Measurements from ENCODE around the gene ORC5. TPM values are rescaled to one million over a fixed set of nuclear protein-coding genes. Genes with fewer than 3 reads are reported as not detected.
"Not testable (repeated sequence)": the region's sequence is repeated elsewhere in the genome, so short reads cannot be mapped to it uniquely, and the experiment has no call there.

Gene ORC5
- total and polyA plus RNA-seq, 2 donors (not counting 1 experiment from before 2014, with no cell fraction given): 12.1 to 18.8 TPM

- DNase-seq (ENCODE audit: low read depth in 2 of 2): peak in 1 of 2 donors; percentile 24
- no peak overlapping the region for H3K4me3 ChIP-seq (replicated peaks in 1 of 4; ENCODE audit: control extremely low read depth in 1 of 4, insufficient read depth in 1 of 4, low read depth in 3 of 4, low read length in 4 of 4)
- H3K79me2 ChIP-seq (ENCODE audit: control insufficient read depth, insufficient read depth, low read length): no peaks in the 10 kb centered on the region
- no peaks in the 10 kb centered on the region for H3K27me3 ChIP-seq (ENCODE audit: control insufficient read depth, insufficient read depth, low read length)
- H2AFZ ChIP-seq (ENCODE audit: low read length): no peak overlapping the region
- no peaks in the 10 kb centered on the region for H3K4me1 ChIP-seq (ENCODE audit: control insufficient read depth, extremely low read depth, insufficient read depth, low read length)
- no peaks in the 10 kb centered on the region for H3K9me3 ChIP-seq (ENCODE audit: control insufficient read depth, insufficient read depth, low read depth, low read length)
- H3K27ac ChIP-seq (ENCODE audit: insufficient read depth, low read length): no peak overlapping the region
- no peak overlapping the region for H3K4me2 ChIP-seq (ENCODE audit: extremely low read depth, insufficient read depth, low read length)
- no peaks in the 10 kb centered on the region for H4K20me1 ChIP-seq (ENCODE audit: control insufficient read depth, extremely low read depth, insufficient read depth, low read length)
- no peak overlapping the region for H3K9ac ChIP-seq (ENCODE audit: insufficient read depth, low read length)
- no peak for TF ChIP-seq EZH2 (IDR thresholded peaks at IDR 0.05; ENCODE audit: low read length, missing control alignments)
- TF ChIP-seq, protein P1, sequence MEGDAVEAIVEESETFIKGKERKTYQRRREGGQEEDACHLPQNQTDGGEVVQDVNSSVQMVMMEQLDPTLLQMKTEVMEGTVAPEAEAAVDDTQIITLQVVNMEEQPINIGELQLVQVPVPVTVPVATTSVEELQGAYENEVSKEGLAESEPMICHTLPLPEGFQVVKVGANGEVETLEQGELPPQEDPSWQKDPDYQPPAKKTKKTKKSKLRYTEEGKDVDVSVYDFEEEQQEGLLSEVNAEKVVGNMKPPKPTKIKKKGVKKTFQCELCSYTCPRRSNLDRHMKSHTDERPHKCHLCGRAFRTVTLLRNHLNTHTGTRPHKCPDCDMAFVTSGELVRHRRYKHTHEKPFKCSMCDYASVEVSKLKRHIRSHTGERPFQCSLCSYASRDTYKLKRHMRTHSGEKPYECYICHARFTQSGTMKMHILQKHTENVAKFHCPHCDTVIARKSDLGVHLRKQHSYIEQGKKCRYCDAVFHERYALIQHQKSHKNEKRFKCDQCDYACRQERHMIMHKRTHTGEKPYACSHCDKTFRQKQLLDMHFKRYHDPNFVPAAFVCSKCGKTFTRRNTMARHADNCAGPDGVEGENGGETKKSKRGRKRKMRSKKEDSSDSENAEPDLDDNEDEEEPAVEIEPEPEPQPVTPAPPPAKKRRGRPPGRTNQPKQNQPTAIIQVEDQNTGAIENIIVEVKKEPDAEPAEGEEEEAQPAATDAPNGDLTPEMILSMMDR (conservative IDR thresholded peaks at IDR 0.05 in 1 of 2, IDR thresholded peaks at IDR 0.05 in 1 of 2; ENCODE audit: low read depth in 1 of 2, low read length in 2 of 2): no peak
- H3K36me3 ChIP-seq (ENCODE audit: control insufficient read depth, insufficient read depth, low read length): no peaks in the 10 kb centered on the region
Measured at GRCh38 chr7:104185346-104185745, 22.5 kb downstream of the ORC5 start.

DNA sequence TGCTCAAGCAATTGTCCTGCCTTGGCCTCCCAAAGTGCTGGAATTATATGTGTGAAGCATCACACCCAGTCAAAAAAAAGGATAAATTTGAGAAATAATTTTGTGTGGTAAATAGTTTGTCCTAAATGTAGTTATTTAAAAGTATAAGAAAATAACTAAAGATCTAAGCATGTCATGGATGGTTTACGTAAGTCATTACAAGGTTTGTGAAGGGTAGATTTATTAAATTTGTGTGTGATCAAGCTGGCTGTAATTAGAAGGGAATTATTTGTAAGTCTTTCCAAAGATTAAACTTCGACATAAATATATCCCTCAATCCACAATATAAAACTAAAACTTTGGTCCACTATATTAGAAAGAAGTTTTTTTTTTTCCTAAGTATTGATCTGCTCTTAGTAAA lies 28.6 kb downstream of the ORC5 start:
- Histone ChIP-seq H3K9ac (ENCODE audit: insufficient read depth, low read length) (no peak overlapping the region), H2AFZ (ENCODE audit: low read length) (no peak overlapping the region), H3K9me3 (ENCODE audit: control insufficient read depth, insufficient read depth, low read depth, low read length) (no peaks in the 10 kb centered on the region), H3K79me2 (ENCODE audit: control insufficient read depth, insufficient read depth, low read length) (no peaks in the 10 kb centered on the region), H3K4me2 (ENCODE audit: extremely low read depth, insufficient read depth, low read length) (no peak overlapping the region), H3K27ac (ENCODE audit: insufficient read depth, low read length) (no peak overlapping the region), H4K20me1 (ENCODE audit: control insufficient read depth, extremely low read depth, insufficient read depth, low read length) (no peaks in the 10 kb centered on the region), H3K36me3 (ENCODE audit: control insufficient read depth, insufficient read depth, low read length) (no peaks in the 10 kb centered on the region), H3K4me1 (ENCODE audit: control insufficient read depth, extremely low read depth, insufficient read depth, low read length) (no peaks in the 10 kb centered on the region), H3K27me3 (ENCODE audit: control insufficient read depth, insufficient read depth, low read length) (no peaks in the 10 kb centered on the region), H3K4me3 (replicated peaks in 1 of 4; ENCODE audit: control extremely low read depth in 1 of 4, insufficient read depth in 1 of 4, low read depth in 3 of 4, low read length in 4 of 4) (no peak overlapping the region)
- TF ChIP-seq, protein P1 (conservative IDR thresholded peaks at IDR 0.05 in 1 of 2, IDR thresholded peaks at IDR 0.05 in 1 of 2; ENCODE audit: low read depth in 1 of 2, low read length in 2 of 2): no peak
- DNase-seq (ENCODE audit: low read depth in 2 of 2): peak in 1 of 2 donors; percentile 2

DNA sequence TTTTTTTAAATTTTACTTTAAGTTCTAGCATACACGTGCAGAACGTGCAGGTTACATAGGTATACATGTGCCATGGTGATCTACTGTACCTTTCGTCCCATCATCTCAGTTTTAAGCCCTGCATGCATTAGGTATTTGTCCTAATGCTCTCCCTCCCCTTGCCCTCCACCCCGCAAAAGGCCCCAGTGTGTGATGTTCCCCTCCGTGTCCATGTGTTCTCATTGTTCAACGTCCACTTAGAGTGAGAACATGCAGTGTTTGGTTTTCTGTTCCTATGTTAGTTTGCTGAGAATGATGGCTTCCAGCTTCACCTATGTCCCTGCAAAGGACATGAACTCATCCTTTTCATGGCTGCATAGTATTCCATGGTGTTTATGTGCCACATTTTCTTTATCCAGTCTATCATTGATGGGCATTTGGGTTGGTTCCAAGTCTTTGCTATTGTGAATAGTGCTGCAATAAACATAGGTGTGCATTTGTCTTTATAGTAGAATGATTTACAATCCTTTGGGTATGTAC lies 30.2 kb downstream of the ORC5 start:
- H2AFZ ChIP-seq (ENCODE audit: low read length); H3K27me3 ChIP-seq (ENCODE audit: control insufficient read depth, insufficient read depth, low read length); H4K20me1 ChIP-seq (ENCODE audit: control insufficient read depth, extremely low read depth, insufficient read depth, low read length); H3K79me2 ChIP-seq (ENCODE audit: control insufficient read depth, insufficient read depth, low read length); DNase-seq (ENCODE audit: low read depth in 2 of 2); H3K4me1 ChIP-seq (ENCODE audit: control insufficient read depth, extremely low read depth, insufficient read depth, low read length); H3K4me2 ChIP-seq (ENCODE audit: extremely low read depth, insufficient read depth, low read length); H3K36me3 ChIP-seq (ENCODE audit: control insufficient read depth, insufficient read depth, low read length); H3K9ac ChIP-seq (ENCODE audit: insufficient read depth, low read length); H3K9me3 ChIP-seq (ENCODE audit: control insufficient read depth, insufficient read depth, low read depth, low read length); H3K27ac ChIP-seq (ENCODE audit: insufficient read depth, low read length); H3K4me3 ChIP-seq (replicated peaks in 1 of 4; ENCODE audit: control extremely low read depth in 1 of 4, insufficient read depth in 1 of 4, low read depth in 3 of 4, low read length in 4 of 4): not testable (repeated sequence)

Measured in fibroblast of lung (primary cell).